Inflammatory macrophage treated with lipopolysaccharide for 4 hours (primary cell): Measurements from ENCODE around the gene MAP2K2.
A peak's percentile ranks its signal among the peaks of the same experiment; 100 is the strongest.
"Not testable (repeated sequence)": the region's sequence is repeated elsewhere in the genome, so short reads cannot be mapped to it uniquely, and the experiment has no call there.

Experiments
- DNase-seq: peaks from one replicate; pipeline ENCODE4 v3.0.0-alpha.2; 2020

The MAP2K2 gene

DNA sequence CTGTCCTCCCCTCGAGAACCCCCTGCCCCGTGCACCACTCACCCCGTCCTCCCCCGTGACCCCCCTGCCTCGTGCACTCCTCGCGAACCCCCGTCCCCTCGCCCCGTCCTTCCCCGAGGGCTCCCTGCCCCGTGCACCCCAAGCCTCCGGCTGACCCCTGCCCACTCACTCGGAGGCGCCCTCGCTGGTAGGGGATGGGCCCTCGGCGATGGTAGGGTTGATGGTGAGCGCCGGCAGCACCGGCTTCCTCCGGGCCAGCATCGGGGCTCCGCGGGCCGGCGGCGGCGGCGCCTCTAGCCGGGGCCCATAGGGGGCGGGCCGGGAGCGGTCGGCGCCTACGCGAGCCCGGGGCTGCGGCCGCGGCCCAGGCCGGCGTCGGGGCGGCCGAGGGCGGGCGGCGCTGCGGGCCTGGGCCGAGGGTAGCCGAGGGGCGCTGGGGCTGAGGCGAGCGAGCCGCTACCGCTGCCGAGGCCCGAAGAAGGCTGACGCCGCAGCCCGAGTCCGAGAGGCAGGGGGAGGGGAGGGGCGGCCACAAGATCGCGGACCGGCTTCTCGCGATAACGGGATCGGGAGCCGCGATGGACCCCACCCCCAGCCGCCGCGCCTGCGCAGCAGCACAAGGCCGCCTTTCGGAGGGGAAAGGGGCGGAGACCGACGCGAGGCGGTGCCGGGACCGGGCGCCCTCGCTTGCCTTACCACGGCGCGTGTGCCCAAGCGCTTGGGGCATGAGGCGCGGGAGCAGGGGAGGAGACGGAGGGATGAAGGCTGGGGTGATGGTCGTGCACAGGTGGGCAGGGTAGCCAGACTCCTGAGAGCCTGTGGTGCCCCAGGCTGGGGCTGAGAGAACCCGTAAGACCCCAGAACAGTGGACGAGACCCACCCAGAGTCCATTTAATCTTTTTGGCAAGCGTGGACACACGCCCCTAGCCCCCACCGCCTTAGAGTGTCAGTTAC, at the start of gene MAP2K2:
MAP2K2 (minus strand) TSS at position 508 of the 954 bp plus-strand sequence; CDS start at position 261, 247 bp downstream.
- peak; percentile 94 for DNase-seq

- DNase-seq, result peak; percentile 18
Observed at GRCh38 chr19:4172861-4173473, 49.0 kb upstream of the MAP2K2 start.

DNA sequence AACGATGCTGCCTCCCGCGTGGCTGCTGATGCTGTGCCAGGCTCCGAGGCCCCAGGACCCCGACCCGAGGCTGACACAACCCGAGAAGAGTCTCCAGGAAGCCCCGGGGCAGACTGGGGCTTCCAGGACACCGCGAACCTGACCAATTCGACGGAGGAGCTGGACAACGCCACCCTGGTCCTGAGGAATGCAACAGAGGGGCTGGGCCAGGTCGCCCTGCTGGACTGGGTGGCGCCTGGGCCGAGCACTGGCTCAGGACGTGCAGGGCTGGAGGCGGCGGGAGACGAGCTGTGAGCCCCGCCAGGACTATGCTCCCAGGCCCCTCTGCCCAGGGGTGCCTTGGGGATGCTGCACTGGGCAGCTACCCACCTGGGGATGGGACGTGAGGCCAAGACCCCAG, 47.8 kb upstream of the MAP2K2 start:
- no peak for DNase-seq

DNA sequence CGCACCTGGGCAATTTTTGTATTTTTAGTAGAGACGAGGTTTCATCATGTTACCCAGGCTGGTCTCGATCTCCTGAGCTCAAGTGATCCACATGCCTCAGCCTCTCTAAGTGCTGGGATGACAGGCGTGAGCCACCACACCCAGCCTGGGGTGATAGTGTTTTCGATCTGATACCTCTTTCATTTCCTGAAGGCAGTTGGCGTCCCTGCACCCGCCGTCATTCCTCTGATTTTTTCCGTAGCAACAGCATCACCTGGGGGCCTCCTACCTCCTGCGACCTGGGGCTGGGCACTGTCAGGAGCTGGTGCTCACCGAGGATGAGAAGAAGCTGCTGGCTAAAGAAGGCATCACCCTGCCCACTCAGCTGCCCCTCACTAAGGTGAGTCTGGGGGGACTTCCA, 40.3 kb upstream of the MAP2K2 start:
- no peak for DNase-seq

DNA sequence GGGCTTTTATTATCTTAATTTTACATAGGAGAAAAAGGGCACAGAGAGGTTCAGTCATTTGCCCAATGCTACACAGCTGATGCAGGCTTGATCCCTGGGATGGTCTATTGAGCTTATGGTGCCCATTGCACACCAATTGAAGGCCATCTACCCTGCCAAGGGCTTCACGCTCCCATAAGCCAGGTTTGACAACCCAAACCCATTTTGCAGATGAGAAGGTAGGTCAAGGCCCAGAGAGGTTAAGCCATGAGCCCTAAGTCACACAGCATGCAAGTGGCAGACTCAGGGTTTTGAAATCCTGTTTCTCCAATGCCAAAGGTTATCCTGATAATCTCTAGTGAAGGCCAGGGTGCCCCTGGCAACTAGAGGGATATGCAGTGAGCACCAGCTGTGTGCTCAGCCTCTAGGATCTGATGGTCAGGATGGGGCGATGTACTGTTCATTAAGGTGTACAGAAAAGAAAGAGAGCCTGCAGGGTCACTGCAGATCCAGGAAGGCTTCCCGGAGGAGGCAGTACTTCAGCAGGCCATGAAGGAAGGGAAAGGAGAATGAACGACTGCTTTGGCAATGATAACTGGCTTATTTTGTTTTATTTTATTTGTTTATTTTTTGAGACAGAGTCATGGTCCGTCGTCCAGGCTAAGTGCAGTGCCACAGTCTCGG, 37.6 kb upstream of the MAP2K2 start:
- DNase-seq, result no peak

- DNase-seq, result not testable (repeated sequence)
Observed at GRCh38 chr19:4157971-4158370, 34.0 kb upstream of the MAP2K2 start.

- no peak for DNase-seq
Observed at GRCh38 chr19:4157164-4157563, 33.2 kb upstream of the MAP2K2 start.

- DNase-seq, result no peak
Observed at GRCh38 chr19:4154571-4155312, 30.8 kb upstream of the MAP2K2 start.

DNA sequence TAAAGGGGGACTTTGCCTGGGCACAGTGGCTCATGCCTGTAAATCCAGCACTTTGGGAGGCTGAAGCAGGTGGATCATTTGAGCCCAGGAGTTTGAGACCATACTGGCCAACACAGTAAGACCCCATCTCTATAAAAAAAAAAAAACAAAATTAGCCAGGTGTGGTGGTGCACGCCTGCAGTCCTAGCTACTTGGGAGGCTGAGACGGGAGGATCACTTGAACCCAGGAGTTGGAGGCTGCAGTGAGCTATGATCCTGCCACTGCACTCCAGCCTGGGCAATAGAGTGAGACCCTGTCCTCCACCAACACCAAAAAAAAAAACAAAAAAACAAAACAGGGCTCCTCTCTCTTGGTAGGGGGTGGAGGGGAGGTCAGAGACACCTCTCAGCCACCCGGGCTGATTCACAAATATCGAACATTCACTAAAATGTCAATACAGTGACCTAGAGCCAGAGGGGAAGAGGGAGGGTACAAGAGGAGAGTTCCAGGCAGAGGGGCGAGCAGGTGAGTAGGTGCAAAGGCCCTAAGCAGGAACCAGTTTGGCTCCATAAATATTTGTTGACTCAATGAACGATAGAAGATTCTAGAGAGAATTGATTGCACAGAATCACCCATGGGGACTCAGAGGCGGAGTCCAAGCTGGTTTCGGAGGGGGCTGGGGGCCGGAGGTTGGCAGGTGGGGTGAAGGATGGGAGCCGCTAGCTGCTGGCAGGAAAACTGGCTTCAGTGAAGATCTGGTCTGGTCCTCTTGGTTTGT, 28.5 kb upstream of the MAP2K2 start:
- DNase-seq, result no peak

GRCh38 chr19:4151623-4152022, 27.7 kb upstream of the MAP2K2 start:
- no peak for DNase-seq

DNA sequence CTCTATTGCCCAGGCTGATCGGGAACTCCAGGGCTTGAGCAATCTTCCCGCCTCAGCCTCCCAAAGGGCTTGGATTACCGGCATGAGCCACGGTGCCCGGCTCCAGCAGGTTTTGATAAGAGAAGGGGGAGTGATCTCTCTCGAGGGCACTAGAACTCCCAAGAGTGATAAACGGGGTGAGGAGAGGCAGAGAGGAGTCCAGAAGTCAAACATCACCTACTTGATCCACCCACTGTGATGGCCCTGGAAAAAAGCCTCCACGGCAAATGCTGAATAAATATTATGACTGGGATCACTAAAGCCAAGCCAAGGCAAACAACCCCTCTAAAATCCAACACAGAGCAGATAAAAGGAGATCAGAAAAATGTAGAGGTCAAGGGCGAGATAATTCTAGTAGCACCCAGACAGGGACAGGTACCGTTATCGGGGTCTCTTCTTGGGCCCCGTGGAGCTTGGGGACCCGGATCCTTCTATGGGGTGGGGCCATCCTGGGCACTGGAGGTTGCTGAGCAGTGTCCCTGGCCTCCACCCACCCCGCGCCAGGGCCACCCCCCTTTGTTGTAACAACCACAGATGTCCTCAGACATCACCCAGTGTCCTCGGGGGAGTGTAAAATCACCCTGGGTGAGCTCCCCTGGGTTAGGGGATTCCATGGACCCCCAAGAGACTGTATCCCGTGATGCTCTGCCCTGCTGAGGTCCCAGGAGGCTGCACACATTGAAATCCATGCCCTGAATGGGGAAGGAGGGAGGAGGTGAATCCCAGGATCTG, 25.8 kb upstream of the MAP2K2 start:
- DNase-seq, result no peak

GRCh38 chr19:4144666-4145249, 20.8 kb upstream of the MAP2K2 start:
- DNase-seq, result peak; percentile 65

GRCh38 chr19:4142916-4143315, 19.0 kb upstream of the MAP2K2 start:
- not testable (repeated sequence) for DNase-seq

DNA sequence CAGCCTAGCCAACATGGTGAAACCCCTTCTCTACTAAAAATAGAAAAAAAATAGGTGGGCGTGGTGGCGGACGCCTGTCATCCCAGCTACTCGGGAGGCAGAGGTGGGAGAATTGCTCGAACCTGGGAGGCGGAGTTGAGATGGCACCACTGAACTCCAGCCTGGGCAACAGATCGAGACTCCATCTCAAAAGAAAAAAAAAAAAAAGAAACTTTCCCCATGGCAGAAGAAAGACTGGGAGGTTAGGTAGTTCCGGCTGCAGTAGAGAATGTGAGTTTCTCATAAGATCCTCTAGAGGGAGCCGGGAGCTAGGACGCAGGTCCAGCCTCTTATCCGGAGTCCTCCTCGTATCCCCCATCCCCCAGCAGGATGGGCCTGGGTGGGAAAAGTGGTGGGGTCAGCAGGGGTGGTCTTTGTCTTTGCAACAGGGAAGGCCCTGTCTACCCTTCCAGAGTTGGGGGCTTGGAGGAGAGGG, 16.4 kb upstream of the MAP2K2 start:
- peak; percentile 73 for DNase-seq

DNA sequence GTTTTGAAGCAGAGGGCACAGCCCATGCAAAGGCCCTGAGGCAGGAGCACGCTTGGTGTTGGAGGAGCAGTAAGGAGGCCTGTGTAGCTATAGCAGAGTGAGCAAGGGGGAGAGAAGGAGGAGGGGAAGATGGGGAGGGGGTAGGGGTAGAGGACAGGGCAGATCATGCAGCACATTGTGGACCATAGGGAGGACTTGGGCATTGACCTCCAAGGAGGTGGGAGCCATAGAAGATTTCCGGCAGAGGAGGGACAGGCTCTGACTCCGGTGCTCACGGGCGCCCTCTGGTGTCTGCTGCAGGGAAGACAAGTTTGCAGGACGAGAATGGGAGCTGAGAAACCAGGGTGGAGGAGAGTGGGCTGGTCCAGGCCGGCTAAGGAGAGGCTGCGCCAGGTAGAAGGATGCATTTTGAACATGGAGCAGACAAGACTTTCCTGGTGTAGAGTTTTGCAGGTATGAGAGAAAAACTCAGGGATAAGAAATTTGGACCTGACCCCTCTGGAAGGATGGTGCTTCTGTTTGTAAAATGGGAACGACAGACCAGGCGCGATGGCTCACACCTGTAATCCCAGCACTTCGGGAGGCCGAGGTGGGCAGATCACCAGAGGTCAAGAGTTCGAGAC, 15.8 kb upstream of the MAP2K2 start:
- peak; percentile 73 for DNase-seq

GRCh38 chr19:4138445-4138844, 14.5 kb upstream of the MAP2K2 start:
- DNase-seq, result no peak

GRCh38 chr19:4136680-4137088, 12.8 kb upstream of the MAP2K2 start:
- DNase-seq, result no peak

DNA sequence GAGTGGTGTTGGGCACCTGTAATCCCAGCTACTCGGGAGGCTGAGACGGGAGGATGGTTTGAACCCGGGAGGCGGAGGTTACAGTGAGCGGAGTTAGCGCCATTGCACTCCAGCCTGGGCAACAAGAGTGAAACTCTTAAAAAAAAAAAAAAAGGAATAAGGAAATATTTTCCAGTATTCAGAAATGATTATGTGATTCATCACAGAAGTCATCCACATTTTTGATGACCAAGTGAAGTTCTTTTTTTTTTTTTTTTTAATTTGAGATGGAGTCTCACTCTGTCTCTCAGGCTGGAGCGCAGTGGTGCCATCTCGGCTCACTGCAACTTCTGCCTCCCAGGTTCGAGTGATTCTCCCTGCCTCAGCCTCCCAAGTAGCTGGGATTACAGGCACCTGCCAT, 11.5 kb upstream of the MAP2K2 start:
- DNase-seq, result peak; percentile 72

GRCh38 chr19:4134351-4134750, 10.4 kb upstream of the MAP2K2 start:
- DNase-seq, result no peak

- DNase-seq, result peak; percentile 80
Observed at GRCh38 chr19:4130744-4131438, 7.0 kb upstream of the MAP2K2 start.
